ENCODE data around the gene DYRK3.
A peak's percentile ranks its signal among the peaks of the same experiment; 100 is the strongest.
"Not testable (repeated sequence)": the region's sequence is repeated elsewhere in the genome, so short reads cannot be mapped to it uniquely, and the experiment has no call there.

DYRK3 gene

DNA sequence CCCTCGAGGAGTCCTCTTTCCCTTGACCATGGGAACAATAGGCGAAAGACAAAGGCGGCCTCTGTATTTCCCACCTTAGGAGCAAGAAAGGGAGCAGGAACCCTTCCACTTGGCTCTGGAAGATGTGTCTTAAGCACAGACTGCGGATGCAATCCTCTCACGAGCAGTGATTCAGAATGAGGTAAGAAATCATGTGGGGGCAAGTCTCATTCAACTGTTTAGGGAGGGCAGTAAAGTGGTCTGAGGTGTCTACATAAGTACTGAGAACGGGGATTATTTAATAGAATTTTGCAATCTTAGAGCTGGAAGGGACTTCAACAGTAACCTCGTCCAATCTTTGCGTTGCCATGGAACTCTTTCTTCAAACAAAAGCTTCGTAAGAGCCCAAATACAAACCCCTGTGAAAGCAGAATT, 1.6 kb upstream of the DYRK3 start:
- no peak for DNase-seq

GRCh38 chr1:206634365-206635079, 814 bp upstream of the DYRK3 start:
- DNase-seq = peak; percentile 73

DNA sequence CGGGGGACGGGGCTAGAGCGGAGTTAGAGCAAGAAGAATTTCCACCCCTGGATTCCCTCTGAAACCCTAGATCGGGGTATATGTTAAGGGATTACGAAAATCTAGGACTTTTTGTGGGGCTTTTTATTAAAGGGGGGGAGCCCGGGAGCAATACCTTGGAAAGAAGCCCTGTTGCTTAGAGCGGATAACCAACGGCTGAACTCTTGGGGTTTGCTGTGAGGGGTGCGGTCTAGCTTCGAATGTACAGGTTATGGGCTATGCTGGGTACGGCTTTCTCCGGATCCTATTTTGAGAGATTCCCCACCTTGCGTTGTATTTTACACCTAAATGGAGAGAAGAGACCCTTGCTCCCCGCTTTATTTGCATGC, 626 bp downstream of the DYRK3 start:
- DNase-seq = no peak

DNA sequence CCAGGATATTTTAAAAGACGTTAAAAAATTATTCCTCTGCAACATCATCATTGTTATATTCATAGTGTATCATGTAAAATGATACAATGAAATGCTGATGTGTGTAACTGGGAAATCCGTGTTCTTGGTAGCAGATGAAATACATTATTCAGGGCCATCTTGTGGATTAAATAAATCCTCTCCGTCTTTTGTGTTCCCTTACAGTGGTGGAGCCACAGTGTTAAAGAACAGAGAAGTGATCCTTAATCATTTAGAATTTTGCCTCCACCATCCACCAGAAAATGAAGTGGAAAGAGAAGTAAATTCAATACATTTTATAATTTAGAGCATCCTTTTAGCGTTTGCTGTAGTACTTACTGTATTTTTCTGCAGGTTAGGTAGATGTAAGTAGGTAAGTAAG, 1.3 kb downstream of the DYRK3 start:
- DNase-seq = no peak

DNA sequence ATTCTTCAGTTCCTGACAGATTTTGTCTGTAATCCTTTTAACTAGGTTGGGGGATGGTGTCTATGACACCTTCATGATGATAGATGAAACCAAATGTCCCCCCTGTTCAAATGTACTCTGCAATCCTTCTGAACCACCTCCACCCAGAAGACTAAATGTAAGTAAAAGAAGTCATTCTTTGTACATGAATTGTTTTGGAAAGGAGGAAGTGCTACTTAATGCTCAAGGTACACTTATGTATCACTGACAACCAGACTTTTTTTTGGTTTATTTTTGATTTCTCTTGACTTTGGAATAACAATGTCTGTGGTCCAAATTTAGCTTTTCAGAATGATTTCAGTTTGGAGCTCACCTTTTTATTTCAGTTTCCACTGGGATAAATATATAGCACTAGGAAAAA, 2.3 kb downstream of the DYRK3 start:
- DNase-seq = no peak

DNA sequence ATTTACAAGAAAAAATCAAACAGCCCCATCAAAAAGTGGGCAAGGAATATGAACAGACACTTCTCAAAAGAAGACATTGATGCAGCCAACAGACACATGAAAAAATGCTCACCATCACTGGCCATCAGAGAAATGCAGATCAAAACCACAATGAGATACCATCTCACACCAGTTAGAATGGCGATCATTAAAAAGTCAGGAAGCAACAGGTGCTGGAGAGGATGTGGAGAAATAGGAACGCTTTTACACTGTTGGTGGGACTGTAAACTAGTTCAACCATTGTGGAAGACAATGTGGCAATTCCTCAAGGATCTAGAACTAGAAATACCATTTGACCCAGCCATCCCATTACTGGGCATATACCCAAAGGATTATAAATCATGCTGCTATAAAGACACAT, 6.7 kb downstream of the DYRK3 start:
- not testable (repeated sequence) for DNase-seq

DNA sequence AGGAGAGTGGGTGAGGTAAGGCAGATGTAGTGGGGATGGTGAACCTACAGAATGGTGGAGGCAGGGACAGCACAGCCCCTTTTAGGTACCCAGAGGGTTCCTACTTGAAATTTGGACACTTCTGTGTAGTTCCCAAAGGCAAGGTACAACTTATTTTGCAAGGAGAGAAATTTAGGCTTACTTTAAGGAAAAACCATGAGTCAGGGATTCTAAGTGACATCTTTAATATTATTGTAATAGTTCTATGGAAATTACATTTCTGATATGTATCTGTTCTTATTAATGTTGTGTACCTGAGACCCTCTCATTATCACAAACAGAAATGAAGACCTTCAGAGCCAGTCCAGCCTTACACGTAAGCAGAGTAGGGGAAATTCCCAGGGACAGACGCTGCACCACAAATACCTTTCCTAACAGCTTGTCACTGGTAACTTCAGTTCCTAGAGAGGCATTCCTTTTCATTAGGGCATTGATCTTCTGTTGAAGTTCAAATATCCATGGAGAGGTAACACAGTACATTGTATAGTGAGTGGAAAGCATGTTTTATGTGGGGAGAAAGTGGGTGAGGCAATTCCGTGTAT, 7.9 kb downstream of the DYRK3 start:
- no peak for DNase-seq

- DNase-seq = no peak
Observed at GRCh38 chr1:206646504-206646903, 11.2 kb downstream of the DYRK3 start.

DNA sequence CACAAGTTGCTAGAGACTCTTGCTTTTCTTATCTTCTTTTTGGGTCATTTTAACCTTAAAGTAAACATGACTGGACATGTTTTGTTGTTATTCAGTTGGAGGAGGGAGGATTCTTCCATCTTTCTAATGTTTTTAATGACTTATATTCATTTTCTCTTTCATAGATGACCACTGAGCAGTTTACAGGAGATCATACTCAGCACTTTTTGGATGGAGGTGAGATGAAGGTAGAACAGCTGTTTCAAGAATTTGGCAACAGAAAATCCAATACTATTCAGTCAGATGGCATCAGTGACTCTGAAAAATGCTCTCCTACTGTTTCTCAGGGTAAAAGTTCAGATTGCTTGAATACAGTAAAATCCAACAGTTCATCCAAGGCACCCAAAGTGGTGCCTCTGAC, 11.9 kb downstream of the DYRK3 start:
- no peak for DNase-seq

DNA sequence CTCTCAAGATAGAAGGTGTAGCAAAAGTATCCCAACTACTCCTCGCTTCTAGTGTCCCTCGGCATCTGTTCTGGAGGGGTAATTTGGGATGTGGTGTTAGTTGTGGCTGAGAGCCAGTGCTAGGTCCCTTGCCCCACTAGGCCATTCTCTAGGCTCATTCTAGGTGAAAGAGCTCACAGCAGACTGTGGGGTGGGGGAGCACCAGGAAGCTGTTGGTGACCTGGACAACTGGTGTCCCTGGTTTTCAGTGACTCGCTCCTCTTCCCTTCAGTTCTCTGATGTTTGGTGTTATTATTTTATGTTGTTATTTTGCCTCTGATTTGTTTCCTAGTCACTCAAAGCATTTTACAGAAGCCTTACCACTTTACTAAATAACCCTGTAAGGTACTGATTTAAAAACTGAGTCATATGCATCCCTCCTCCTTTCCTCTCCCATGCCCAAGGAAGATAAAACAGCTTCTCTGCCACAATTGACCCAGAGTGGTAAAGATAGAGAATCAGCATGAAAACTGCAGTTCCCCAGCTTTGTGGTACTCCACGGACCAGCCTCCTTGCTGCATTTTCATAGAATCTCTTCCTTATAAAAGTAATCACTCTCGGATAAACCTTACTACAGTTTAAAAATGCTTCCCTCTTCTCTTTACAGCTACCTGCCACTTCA, 14.1 kb downstream of the DYRK3 start:
- DNase-seq = no peak

GRCh38 chr1:206651014-206651413, 15.7 kb downstream of the DYRK3 start:
- no peak for DNase-seq

- DNase-seq = no peak
Observed at GRCh38 chr1:206651958-206652890, 16.9 kb downstream of the DYRK3 start.

DNA sequence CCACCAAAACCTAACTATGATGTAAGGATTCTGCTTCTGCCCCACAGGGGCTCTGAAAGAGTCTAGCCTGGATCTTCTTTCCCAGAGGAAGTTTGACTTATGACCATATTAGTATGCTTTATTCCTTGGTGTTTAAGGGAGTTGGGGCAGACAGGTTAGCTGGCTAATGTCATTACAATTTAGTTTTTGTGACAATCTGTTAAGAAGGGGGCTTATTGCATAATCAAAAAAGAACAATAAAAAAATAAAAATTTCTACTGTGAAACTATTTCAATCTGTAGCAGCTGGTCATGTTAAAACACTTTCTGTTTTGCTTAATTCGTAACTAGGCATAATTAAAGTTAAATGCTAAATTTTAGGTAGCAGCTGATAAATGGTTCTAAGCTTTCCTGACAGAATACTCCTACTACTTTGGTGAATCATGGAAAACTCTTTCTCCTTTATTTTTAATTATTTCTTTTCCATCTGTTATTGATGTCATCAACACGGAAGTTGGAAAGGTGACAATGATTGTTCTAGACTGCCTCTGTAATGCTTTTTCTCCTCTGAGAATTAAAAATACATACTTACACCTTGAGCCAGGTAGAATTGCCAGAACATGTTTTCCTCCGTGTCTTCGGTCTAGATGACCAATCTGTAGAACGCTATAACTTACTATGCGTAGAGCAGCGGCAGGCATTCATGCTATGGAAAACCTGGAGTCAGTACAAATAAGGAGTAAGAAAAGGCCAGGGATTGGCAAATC, 18.6 kb downstream of the DYRK3 start:
- DNase-seq = no peak

DNA sequence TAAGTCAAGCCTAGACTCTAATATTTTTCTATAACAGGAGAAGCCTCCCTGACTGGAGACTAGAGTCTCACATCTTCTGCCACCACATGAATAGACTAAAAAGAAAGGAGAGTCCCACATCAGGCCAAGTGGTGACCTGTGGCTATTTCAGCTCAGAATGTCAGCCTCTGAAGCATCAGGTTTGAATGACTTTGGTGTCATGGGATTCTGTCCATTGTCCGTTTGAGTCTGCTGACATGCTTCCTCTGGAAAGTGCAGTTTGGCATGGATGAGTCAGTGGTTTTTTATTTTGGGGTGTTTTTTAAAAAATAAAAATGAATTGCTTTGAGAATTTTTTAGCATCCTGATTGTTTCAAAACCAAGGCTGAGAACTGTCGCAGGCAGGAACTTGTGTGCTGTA, 19.5 kb downstream of the DYRK3 start:
- no peak for DNase-seq

GRCh38 chr1:206655471-206655882, 20.1 kb downstream of the DYRK3 start:
- DNase-seq = peak; percentile 70

- no peak for DNase-seq
Observed at GRCh38 chr1:206656936-206657335, 21.6 kb downstream of the DYRK3 start.

DNA sequence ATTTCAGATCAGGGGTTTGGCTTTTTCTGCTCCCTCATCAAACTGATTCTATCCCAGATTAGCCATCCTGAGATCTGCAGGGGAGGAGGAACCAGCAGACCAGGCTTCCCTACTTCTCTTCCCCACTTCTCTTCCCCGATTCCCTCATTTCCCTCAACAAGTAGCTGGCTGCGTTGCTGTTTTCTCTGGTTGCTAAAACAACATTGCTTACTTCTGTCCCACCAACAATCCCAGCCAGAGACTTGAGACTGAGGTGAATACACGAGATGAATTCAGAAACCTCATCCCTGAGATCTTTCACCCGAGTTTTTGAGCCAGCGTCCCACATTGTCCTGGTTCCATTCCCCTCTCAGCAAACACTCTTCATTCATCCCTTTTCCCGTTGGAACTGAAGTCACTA, 22.4 kb downstream of the DYRK3 start:
- no peak for DNase-seq

DNA sequence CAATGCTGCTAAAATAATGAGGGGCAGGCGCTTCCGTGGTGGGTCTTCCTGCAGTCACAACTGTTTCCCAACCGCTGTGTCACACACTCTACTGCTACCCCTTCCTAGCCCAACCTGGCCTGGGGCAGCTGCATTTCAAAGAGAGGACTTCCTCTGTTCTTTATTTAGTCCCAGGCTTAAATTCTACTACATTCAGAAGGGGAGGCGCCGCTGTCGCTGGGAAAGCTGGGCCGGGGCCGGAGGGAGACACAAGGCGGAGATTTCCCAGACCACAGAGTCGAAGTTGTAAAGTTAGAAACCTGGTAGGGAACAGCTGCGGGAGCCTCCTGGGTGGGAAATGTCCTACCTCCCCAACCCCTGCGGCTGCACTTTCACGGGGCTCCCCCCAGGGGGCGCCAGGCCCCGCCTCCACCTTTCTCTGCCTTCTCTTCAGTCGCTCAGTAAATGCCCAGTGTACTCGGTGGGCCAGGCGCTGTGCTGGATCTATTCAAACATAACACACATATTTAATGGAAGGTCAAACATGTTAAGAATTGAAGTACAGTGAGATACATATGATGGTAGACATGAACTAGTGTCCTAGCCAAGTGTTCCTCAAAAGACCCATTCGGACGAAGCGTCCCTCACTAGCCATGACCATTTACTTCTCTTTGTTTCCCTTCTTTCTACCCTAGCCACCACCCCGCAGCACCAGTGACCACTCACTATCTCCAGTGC, 23.1 kb downstream of the DYRK3 start:
- no peak for DNase-seq

- no peak for DNase-seq
Observed at GRCh38 chr1:206658981-206659273, 23.6 kb downstream of the DYRK3 start.

- DNase-seq = no peak
Observed at GRCh38 chr1:206660136-206660535, 24.8 kb downstream of the DYRK3 start.

DNA sequence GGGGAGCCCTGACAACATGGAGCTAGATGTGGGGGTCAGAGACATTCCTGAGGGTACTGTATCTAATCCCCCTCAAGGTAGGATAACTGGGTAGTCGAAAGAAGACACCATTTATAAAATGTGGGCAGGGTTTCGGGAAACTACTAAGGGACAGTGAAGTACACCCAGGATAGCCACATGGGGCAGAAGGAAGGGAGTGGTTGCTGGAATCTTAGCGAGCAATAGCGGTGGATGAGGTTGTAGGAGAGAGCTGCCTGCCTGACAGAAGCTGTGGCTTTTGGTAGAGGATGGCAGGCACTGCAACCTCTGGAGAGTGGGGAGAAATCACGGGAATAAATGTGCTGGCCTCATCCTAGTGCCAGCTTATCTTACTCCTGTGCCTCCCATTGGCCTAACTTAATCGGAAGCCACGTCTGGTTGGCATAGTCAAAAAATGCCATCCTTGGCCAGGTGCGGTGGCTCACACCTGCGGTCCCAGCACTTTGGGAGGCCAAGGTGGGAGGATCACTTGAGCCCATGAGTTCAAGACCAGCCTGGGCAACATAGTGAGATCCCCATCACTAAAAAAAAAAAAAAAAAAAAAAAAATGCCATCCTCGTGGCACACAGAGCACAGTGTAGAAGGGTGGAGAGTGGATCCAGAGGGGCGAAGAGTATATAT, 26.0 kb downstream of the DYRK3 start:
- DNase-seq = no peak

Data from NCI-H2171 treated with DMSO at 0.1 percent for 48 hours (cell line).